Measurements from ENCODE around the gene TMIGD1. TPM values are rescaled to one million over a fixed set of nuclear protein-coding genes. Genes with fewer than 3 reads are reported as not detected.

The TMIGD1 gene
- total RNA-seq, 2 experiments from 2014 or later: not detected

GRCh38 chr17:30347488-30347887, 13.6 kb upstream of the TMIGD1 start:
- Mint-ChIP-seq H3K4me3 (no peak overlapping the region), H3K36me3 (ENCODE audit: low read depth) (no peaks in the 10 kb centered on the region), H3K4me1 (ENCODE audit: low read depth) (peaks cover 16% of the 10 kb centered on the region), H3K27me3 (peaks cover 3% of the 10 kb centered on the region), H3K9me3 (no peaks in the 10 kb centered on the region), H3K27ac (no peak overlapping the region)
- CTCF ChIA-PET: interaction anchor here (1.0 to 1.3 kb wide), 2 partner anchors 11 to 30 kb away, joined by 3 to 6 read pairs; no protein-coding TSS in a partner anchor
- TF ChIP-seq CTCF (IDR thresholded peaks at IDR 0.05): no peak
- POLR2A ChIA-PET: no interaction called here
- intact Hi-C loops (cut with micrococcal nuclease): no loop called here
- ATAC-seq (no peak), DNase-seq (no peak)

- intact Hi-C loops (cut with micrococcal nuclease): no loop called here
- Mint-ChIP-seq H3K9me3 (no peaks in the 10 kb centered on the region), H3K27ac (peak overlapping the region; percentile 65), H3K4me3 (no peak overlapping the region), H3K36me3 (ENCODE audit: low read depth) (no peaks in the 10 kb centered on the region), H3K27me3 (peaks cover under 1% of the 10 kb centered on the region), H3K4me1 (ENCODE audit: low read depth) (peaks cover 10% of the 10 kb centered on the region)
- ATAC-seq (no peak), DNase-seq (no peak)
- ChIA-PET POLR2A (interaction anchor here (1.3 to 1.7 kb wide), 2 partner anchors 10 to 23 kb away, joined by 3 to 5 read pairs; no protein-coding TSS in a partner anchor), CTCF (interaction anchor here (0.9 to 3.0 kb wide), 5 partner anchors 8 to 242 kb away, joined by 3 to 23 read pairs (median 5); partner anchors contain the start of gene GOSR1)
- TF ChIP-seq CTCF (IDR thresholded peaks at IDR 0.05): no peak
Observed at GRCh38 chr17:30346221-30346795, 12.5 kb upstream of the TMIGD1 start.

GRCh38 chr17:30345527-30346075, 11.7 kb upstream of the TMIGD1 start:
- ChIA-PET POLR2A (interaction anchor here (1.3 to 1.9 kb wide), 3 partner anchors 9 to 33 kb away, joined by 3 to 6 read pairs (median 5); partner anchors contain the start of gene CPD), CTCF (interaction anchor here (0.9 to 3.0 kb wide), 5 partner anchors 9 to 241 kb away, joined by 3 to 23 read pairs (median 5); partner anchors contain the start of gene GOSR1)
- H3K27me3 Mint-ChIP-seq: no peaks in the 10 kb centered on the region
- TF ChIP-seq CTCF (IDR thresholded peaks at IDR 0.05): no peak
- no peaks in the 10 kb centered on the region for H3K9me3 Mint-ChIP-seq
- ATAC-seq: peak; percentile 98
- H3K27ac Mint-ChIP-seq: peak overlapping the region; percentile 65
- intact Hi-C loops (cut with micrococcal nuclease): no loop called here
- H3K4me1 Mint-ChIP-seq (ENCODE audit: low read depth): peaks cover 12% of the 10 kb centered on the region
- H3K4me3 Mint-ChIP-seq: no peak overlapping the region
- peak; percentile 67 for DNase-seq
- H3K36me3 Mint-ChIP-seq (ENCODE audit: low read depth): no peaks in the 10 kb centered on the region

- H3K27me3 Mint-ChIP-seq: no peaks in the 10 kb centered on the region
- H3K9me3 Mint-ChIP-seq: no peaks in the 10 kb centered on the region
- H3K4me3 Mint-ChIP-seq: no peak overlapping the region
- DNase-seq (no peak), ATAC-seq (no peak)
- no peaks in the 10 kb centered on the region for H3K36me3 Mint-ChIP-seq (ENCODE audit: low read depth)
- CTCF ChIA-PET: interaction anchor here (0.9 to 3.0 kb wide), 5 partner anchors 8 to 241 kb away, joined by 3 to 23 read pairs (median 5); partner anchors contain the start of gene GOSR1
- no peak overlapping the region for H3K27ac Mint-ChIP-seq
- POLR2A ChIA-PET: interaction anchor here (1.3 to 1.9 kb wide), 3 partner anchors 9 to 33 kb away, joined by 3 to 6 read pairs (median 5); partner anchors contain the start of gene CPD
- H3K4me1 Mint-ChIP-seq (ENCODE audit: low read depth): peaks cover 16% of the 10 kb centered on the region
- no peak for TF ChIP-seq CTCF (IDR thresholded peaks at IDR 0.05)
- intact Hi-C loops (cut with micrococcal nuclease): no loop called here
Observed at GRCh38 chr17:30345089-30345433, 11.2 kb upstream of the TMIGD1 start.

Data from activated CD8-positive, alpha-beta T cell treated with anti-CD3 and anti-CD28 coated beads for 36 hours (primary cell).